Glutamatergic neuron (in vitro differentiated cells): ENCODE results near the gene HNRNPA1L2. TPM values are rescaled to one million over a fixed set of nuclear protein-coding genes. Genes with fewer than 3 reads are reported as not detected.
"Not testable (repeated sequence)": the region's sequence is repeated elsewhere in the genome, so short reads cannot be mapped to it uniquely, and the experiment has no call there.

Experiments used
- DNase-seq: peaks from one replicate; pipeline ENCODE4 v3.0.0; 2022
- H3K27ac Mint-ChIP-seq: one replicate; pipeline ENCODE4 v1.8.0; 2020; ENCODE audit warnings: mild to moderate bottlenecking, mixed read lengths, inconsistent platforms; ENCODE audit not compliant: unreplicated experiment
- H3K27me3 Mint-ChIP-seq: one replicate; pipeline ENCODE4 v1.8.0; 2020; ENCODE audit warnings: mild to moderate bottlenecking, moderate library complexity, mixed read lengths, inconsistent platforms; ENCODE audit not compliant: unreplicated experiment
- H3K36me3 Mint-ChIP-seq: one replicate; pipeline ENCODE4 v1.8.0; 2020; ENCODE audit warnings: mild to moderate bottlenecking, mixed read lengths, inconsistent platforms; ENCODE audit not compliant: unreplicated experiment
- H3K4me1 Mint-ChIP-seq: one replicate; pipeline ENCODE4 v1.8.0; 2020; ENCODE audit warnings: mild to moderate bottlenecking, low read depth, mixed read lengths, inconsistent platforms; ENCODE audit not compliant: unreplicated experiment
- H3K4me3 Mint-ChIP-seq: one replicate; pipeline ENCODE4 v1.8.0; 2020; ENCODE audit warnings: mild to moderate bottlenecking, mixed read lengths, inconsistent platforms; ENCODE audit not compliant: unreplicated experiment
- H3K9me3 Mint-ChIP-seq: one replicate; pipeline ENCODE4 v1.8.0; 2020; ENCODE audit warnings: mild to moderate bottlenecking, moderate library complexity, mixed read lengths, inconsistent platforms; ENCODE audit not compliant: unreplicated experiment
- total RNA-seq: library from RNA; stranded (reverse); fragmentation: NEBNext Ultra II Directional; extraction: Animal tissue kit (Norgen Biotek cat#: 25700); gene quantifications from one replicate; pipeline ENCODE4 v1.2.1, GENCODE V29; 2021; ENCODE audit not compliant: unreplicated experiment
- TF ChIP-seq, protein P1 (sequence below): fragments of 200-600 bp; sonication (generic); IDR thresholded peaks from one replicate; pipeline ENCODE4 v1.5.0; 2021; ENCODE audit not compliant: partially characterized antibody, unreplicated experiment

Gene HNRNPA1L2
- total RNA-seq, 1 donor from 2014 or later: 15.2 TPM

DNA sequence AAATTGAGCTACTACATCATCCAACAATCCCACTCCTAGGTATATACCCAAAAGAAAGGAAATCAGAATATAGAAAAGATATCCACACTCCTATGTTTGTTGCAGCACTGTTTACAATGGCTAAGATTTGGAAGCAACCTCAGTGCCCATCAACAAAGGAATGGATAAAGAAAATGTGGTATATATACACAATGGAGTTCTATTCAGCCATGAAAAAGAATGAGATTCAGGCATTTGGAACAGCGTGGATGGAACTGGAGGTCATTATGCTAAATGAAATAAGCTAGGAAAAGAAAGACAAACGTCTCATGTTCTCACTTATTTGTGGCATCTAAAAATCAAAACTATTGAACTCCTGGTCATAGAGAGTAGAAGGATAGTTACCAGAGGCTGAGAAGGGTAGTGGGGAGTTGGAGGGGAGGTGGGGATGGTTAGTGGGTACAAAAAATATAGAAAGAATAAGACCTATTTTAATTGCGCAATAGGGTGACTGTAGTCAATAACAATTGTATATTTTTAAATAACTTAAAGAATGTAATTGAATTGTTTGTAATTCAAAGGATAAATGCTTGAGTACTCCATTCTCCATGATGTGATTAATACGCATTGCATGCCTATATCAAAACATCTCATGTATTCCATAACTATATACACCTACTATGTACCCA lies 27.0 kb upstream of the HNRNPA1L2 start:
- Mint-ChIP-seq H3K9me3 (no peaks in the 10 kb centered on the region), H3K27ac (no peak overlapping the region), H3K4me1 (peaks cover 8% of the 10 kb centered on the region), H3K36me3 (no peaks in the 10 kb centered on the region), H3K4me3 (peak overlapping the region; percentile 61), H3K27me3 (peaks cover 10% of the 10 kb centered on the region)
- DNase-seq: no peak
- TF ChIP-seq, protein P1, sequence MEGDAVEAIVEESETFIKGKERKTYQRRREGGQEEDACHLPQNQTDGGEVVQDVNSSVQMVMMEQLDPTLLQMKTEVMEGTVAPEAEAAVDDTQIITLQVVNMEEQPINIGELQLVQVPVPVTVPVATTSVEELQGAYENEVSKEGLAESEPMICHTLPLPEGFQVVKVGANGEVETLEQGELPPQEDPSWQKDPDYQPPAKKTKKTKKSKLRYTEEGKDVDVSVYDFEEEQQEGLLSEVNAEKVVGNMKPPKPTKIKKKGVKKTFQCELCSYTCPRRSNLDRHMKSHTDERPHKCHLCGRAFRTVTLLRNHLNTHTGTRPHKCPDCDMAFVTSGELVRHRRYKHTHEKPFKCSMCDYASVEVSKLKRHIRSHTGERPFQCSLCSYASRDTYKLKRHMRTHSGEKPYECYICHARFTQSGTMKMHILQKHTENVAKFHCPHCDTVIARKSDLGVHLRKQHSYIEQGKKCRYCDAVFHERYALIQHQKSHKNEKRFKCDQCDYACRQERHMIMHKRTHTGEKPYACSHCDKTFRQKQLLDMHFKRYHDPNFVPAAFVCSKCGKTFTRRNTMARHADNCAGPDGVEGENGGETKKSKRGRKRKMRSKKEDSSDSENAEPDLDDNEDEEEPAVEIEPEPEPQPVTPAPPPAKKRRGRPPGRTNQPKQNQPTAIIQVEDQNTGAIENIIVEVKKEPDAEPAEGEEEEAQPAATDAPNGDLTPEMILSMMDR: no peak

DNA sequence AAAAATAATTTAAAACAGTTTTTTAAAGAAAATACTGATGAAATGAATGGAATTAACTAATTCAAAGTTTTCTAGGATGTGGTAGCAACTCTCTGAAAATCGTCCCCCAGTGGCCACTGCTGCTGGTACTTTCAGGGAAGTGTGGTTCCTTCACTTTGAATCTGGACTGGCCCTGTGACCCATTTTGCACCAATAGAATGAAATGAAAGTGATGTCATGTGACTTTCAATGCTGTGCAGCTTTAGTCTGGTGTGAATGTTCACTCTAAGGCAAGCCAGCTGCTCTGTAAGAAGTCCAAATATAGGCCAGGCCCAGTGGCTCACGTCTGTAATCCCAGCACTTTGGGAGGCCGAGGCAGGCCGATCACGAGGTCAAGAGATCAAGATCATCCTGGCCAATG lies 26.4 kb upstream of the HNRNPA1L2 start:
- Mint-ChIP-seq H3K9me3 (no peaks in the 10 kb centered on the region), H3K27me3 (peaks cover 10% of the 10 kb centered on the region), H3K27ac (no peak overlapping the region), H3K4me3 (no peak overlapping the region), H3K4me1 (peaks cover 8% of the 10 kb centered on the region), H3K36me3 (no peaks in the 10 kb centered on the region)
- TF ChIP-seq, protein P1: no peak
- no peak for DNase-seq

GRCh38 chr13:52617070-52618060 lies 24.9 kb upstream of the HNRNPA1L2 start:
- Mint-ChIP-seq H3K9me3 (no peaks in the 10 kb centered on the region), H3K27ac (peak overlapping the region; percentile 79), H3K4me3 (peak overlapping the region; percentile 99), H3K4me1 (peaks cover 8% of the 10 kb centered on the region), H3K27me3 (peaks cover 9% of the 10 kb centered on the region), H3K36me3 (no peaks in the 10 kb centered on the region)
- TF ChIP-seq, protein P1: no peak
- DNase-seq: peak; percentile 88

DNA sequence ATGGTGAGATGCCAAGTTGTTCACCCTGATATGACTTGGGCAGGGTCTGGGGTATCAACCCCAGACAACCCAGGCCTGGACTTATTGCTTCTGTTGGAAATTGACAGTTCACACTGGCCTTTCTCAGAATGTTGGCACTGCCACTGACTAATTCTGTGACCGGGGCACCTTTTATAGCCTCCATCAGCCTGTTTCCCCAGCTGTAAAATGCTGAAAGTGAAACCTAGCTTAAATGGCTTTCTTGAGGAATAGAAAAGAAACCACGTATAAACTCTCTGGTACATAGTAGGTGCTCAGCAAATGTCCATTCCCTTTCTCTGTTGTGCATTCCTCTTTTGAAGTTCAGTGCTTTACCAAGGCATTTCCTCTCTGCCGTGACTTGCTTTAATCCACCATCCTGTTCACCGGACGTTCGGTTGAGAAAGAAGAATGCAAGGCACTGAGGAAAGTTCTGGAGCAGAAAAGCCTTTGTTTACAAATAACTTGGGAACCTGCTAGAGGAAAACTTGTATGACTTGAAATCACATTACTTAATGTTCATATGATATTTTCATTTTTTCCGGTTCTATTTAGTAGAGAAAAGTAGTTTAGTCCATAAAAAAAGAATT lies 11.0 kb upstream of the HNRNPA1L2 start:
- not testable (repeated sequence) for H3K27ac Mint-ChIP-seq

DNA sequence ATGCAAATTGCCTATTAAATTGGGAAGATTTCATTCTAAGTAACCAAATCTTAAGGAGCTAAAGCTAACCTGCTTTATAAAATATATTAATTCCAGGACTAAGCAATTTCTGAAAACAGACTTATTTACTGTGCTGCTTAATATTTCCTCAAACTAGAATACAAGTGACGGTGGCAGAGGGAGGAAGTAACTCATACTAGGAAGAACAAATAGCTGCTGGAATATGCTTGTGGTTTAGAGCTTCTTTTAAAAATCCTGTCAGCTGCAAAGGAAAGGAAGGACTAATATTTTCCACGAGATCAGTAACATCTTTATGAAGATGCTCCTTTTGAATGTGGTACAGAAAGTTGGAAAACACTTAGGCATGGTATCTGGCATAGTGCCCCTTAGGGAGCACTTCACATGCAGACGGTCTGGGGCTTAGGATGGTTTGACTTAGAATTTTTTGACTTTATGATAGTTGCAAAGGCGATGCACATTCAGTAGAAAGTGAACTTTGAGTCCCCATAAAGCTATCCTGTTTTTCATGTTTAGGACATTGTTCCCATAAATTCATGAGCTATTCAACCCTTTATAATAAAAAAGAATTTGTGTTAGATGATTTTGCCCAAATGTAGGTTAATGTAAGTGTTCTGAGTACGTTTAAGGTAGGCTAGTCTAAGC lies 3.4 kb upstream of the HNRNPA1L2 start:
- Mint-ChIP-seq H3K27me3 (no peaks in the 10 kb centered on the region), H3K36me3 (no peaks in the 10 kb centered on the region), H3K4me3 (no peak overlapping the region), H3K27ac (no peak overlapping the region), H3K4me1 (no peaks in the 10 kb centered on the region), H3K9me3 (no peaks in the 10 kb centered on the region)
- no peak for DNase-seq
- TF ChIP-seq, protein P1: no peak

More for the DNA sequence above, 11.0 kb upstream of the HNRNPA1L2 start:
- not testable (repeated sequence) for DNase-seq, H3K36me3 Mint-ChIP-seq, H3K9me3 Mint-ChIP-seq, H3K4me1 Mint-ChIP-seq, H3K27me3 Mint-ChIP-seq, H3K4me3 Mint-ChIP-seq
